Spleen (tissue), 7 donors: Measurements from ENCODE around the gene KLHL14.

ENCODE experiments used
- POLR2A ChIP-seq, 3 donors: fragments of 450-650 bp; IDR thresholded peaks; one replicate each; pipeline ENCODE4 v1.5.1; 2017; ENCODE audit warnings: antibody characterized with exemption in 3 of 3, mild to moderate bottlenecking in 1 of 3
- POLR2AphosphoS5 ChIP-seq, 3 donors: sonication (generic); formaldehyde crosslinking; IDR thresholded peaks; one replicate each; pipeline ENCODE4 v1.5.1; 2017; ENCODE audit warnings: antibody characterized with exemption in 3 of 3
- TF ChIP-seq, protein P1 (sequence below), 11 experiments: fragments of 200-600 bp in 7 of 11; fragments of 450-650 bp in 4 of 11; sonication (generic) in 4 of 11; IDR thresholded peaks in 8 of 11; conservative IDR thresholded peaks in 3 of 11; 1 replicate in 7 of 11; 2 replicates in 4 of 11; pipeline versions ENCODE4 v1.4.0 to v1.8.0; 2016 to 2021; ENCODE audit warnings: antibody characterized with exemption in 11 of 11, inconsistent platforms in 4 of 11, mild to moderate bottlenecking in 1 of 11
- donor health status: DM: no; HTN: no; CAD: no; lungs with moderate emphysema.
- donor health status: DM: no; HTN: no; CAD: no.
- donor health status: DM: no; HTN: no; CAD: no.

DNA sequence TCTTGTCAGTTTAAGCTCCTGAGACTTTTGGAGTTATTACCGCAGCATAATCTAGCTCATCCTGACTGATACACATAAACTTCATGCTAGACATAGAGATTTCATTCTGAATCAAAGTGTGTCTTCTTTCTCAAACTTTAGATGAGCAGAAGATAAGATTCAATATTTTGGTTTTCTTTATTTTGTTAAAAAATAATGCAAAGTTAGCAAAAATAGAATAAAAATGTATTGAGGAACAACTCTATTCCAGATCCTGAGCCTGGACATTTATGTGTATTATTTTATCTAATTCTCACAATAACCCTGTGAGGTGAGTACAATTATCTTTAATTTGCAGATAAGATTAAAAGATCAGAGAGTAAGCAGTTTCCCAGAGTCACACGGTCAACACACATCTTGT lies 38.4 kb downstream of the KLHL14 start:
- TF ChIP-seq POLR2AphosphoS5 (IDR thresholded peaks at IDR 0.05): no peak
- TF ChIP-seq POLR2A (IDR thresholded peaks at IDR 0.05): no peak
- TF ChIP-seq, protein P1, sequence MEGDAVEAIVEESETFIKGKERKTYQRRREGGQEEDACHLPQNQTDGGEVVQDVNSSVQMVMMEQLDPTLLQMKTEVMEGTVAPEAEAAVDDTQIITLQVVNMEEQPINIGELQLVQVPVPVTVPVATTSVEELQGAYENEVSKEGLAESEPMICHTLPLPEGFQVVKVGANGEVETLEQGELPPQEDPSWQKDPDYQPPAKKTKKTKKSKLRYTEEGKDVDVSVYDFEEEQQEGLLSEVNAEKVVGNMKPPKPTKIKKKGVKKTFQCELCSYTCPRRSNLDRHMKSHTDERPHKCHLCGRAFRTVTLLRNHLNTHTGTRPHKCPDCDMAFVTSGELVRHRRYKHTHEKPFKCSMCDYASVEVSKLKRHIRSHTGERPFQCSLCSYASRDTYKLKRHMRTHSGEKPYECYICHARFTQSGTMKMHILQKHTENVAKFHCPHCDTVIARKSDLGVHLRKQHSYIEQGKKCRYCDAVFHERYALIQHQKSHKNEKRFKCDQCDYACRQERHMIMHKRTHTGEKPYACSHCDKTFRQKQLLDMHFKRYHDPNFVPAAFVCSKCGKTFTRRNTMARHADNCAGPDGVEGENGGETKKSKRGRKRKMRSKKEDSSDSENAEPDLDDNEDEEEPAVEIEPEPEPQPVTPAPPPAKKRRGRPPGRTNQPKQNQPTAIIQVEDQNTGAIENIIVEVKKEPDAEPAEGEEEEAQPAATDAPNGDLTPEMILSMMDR (IDR thresholded peaks at IDR 0.05 in 8 of 11, conservative IDR thresholded peaks at IDR 0.05 in 3 of 11): no peak
